HG02840 (cell line): ENCODE results near the gene GBGT1.
"Not testable (repeated sequence)": the region's sequence is repeated elsewhere in the genome, so short reads cannot be mapped to it uniquely, and the experiment has no call there.

Experiments
- ATAC-seq: cut with Tn5 transposase; IDR thresholded peaks from one replicate; pipeline ENCODE4 v1.9.1; 2021; ENCODE audit warnings: mild to moderate bottlenecking, moderate library complexity, moderate number of reproducible peaks; ENCODE audit not compliant: unreplicated experiment, low FRiP score

The GBGT1 gene

GRCh38 chr9:133163504-133164172 lies at the start of gene GBGT1:
TSS of gene GBGT1 (minus strand) at chr9:133163914. CDS start at chr9:133162412, 1,502 bp downstream.
- no peak for ATAC-seq

GRCh38 chr9:133210609-133211008 lies 46.9 kb upstream of the GBGT1 start:
- no peak for ATAC-seq

- no peak for ATAC-seq
Measured at GRCh38 chr9:133210202-133210532, 46.5 kb upstream of the GBGT1 start.

GRCh38 chr9:133209327-133210201 lies 45.9 kb upstream of the GBGT1 start:
- not testable (repeated sequence) for ATAC-seq

GRCh38 chr9:133208880-133209300 lies 45.2 kb upstream of the GBGT1 start, which contains the start of gene OBP2B:
TSS of gene OBP2B (minus strand) at chr9:133209250. CDS start at chr9:133209199, 51 bp downstream.
- ATAC-seq, result not testable (repeated sequence)

GRCh38 chr9:133208171-133208879 lies 44.6 kb upstream of the GBGT1 start:
- not testable (repeated sequence) for ATAC-seq

GRCh38 chr9:133207540-133208170 lies 43.9 kb upstream of the GBGT1 start:
- ATAC-seq, result no peak

- ATAC-seq, result no peak
Measured at GRCh38 chr9:133207021-133207531, 43.4 kb upstream of the GBGT1 start.

GRCh38 chr9:133205996-133206931 lies 42.5 kb upstream of the GBGT1 start:
- ATAC-seq, result no peak

GRCh38 chr9:133205481-133205887 lies 41.8 kb upstream of the GBGT1 start:
- ATAC-seq, result not testable (repeated sequence)

GRCh38 chr9:133204993-133205336 lies 41.3 kb upstream of the GBGT1 start:
- no peak for ATAC-seq

- no peak for ATAC-seq
Measured at GRCh38 chr9:133204335-133204992, 40.8 kb upstream of the GBGT1 start.

- ATAC-seq, result no peak
Measured at GRCh38 chr9:133203506-133204075, 39.9 kb upstream of the GBGT1 start.

GRCh38 chr9:133202688-133203453 lies 39.2 kb upstream of the GBGT1 start:
- ATAC-seq, result no peak

- no peak for ATAC-seq
Measured at GRCh38 chr9:133202145-133202513, 38.4 kb upstream of the GBGT1 start.

GRCh38 chr9:133201424-133202144 lies 37.9 kb upstream of the GBGT1 start:
- ATAC-seq, result no peak

GRCh38 chr9:133200631-133201030 lies 36.9 kb upstream of the GBGT1 start:
- ATAC-seq, result no peak
